Measurements from ENCODE around the gene ALOX15. TPM values are rescaled to one million over a fixed set of nuclear protein-coding genes. Genes with fewer than 3 reads are reported as not detected.

The ALOX15 gene
- total and polyA plus RNA-seq, 9 of the 15 experiments (the other 6 are each of a cell fraction or from before 2014, with no cell fraction given): not detected

- H3K27me3 ChIP-seq (ENCODE audit: control insufficient read depth in 2 of 2, insufficient read depth in 2 of 2, low read length in 2 of 2): peaks cover 0 to 16% of the 10 kb centered on the region in 2 experiments; a peak in 4 of 5 replicates
- no peaks in the 10 kb centered on the region for H3K79me2 ChIP-seq (ENCODE audit: control insufficient read depth, insufficient read depth, low read length)
- H3K4me1 ChIP-seq (replicated peaks in 1 of 2; ENCODE audit: control insufficient read depth in 2 of 2, insufficient read depth in 2 of 2, low read length in 2 of 2): peaks cover 4 to 5% of the 10 kb centered on the region in 2 experiments; a peak in 4 of 5 replicates
- no peak for FAIRE-seq
- WGBS (ENCODE audit: insufficient coverage, low coverage, missing lambda C conversion rate): 3% methylated on average over 3 of the region's 4 CpGs
- no peak overlapping the region for H2AFZ ChIP-seq (ENCODE audit: low read depth, low read length)
- BruUV-seq (replicated peaks): no TSS peak
- intact Hi-C loops (cut with micrococcal nuclease): loop anchor here (2.0 to 10.0 kb wide), 2 partner anchors 60 to 68 kb away; no protein-coding TSS in a partner anchor
- H3K4me3 ChIP-seq: no peak overlapping the region
- no peak overlapping the region; the same call in 1 of the 2 replicates for H3K4me2 ChIP-seq (ENCODE audit: insufficient read depth, low read length)
- in situ Hi-C loops (cut with MboI): no loop called here
- CTCF ChIA-PET (ENCODE audit: low intra/inter-chr PET ratio): interaction anchor here (2.2 kb wide), 1 partner anchor 60 kb away, joined by 27 read pairs; no protein-coding TSS in a partner anchor
- no peaks in the 10 kb centered on the region for H4K20me1 ChIP-seq (replicated peaks; ENCODE audit: control insufficient read depth, insufficient read depth, low read length)
- DNase-seq (ENCODE audit: extremely low read depth in 1 of 4, low spot score in 3 of 4): peak in 1 of 4 experiments; percentile 32
- no peak overlapping the region for H3K9ac ChIP-seq (ENCODE audit: insufficient read depth in 1 of 2, low read depth in 2 of 2, low read length in 2 of 2)
- H3K27ac ChIP-seq (ENCODE audit: extremely low read depth, low read depth, low read length): no peak overlapping the region
- POLR2A ChIA-PET: interaction anchor here (0.7 to 0.9 kb wide), 3 partner anchors 8 to 29 kb away, joined by 3 read pairs; no protein-coding TSS in a partner anchor
- no peaks in the 10 kb centered on the region for H3K9me1 ChIP-seq (ENCODE audit: control insufficient read depth, insufficient read depth, low read length)
- no peaks in the 10 kb centered on the region for H3K9me3 ChIP-seq (replicated peaks; ENCODE audit: control insufficient read depth, insufficient read depth, low read depth, low read length)
- peak; percentile 45; the same call in 2 of the 3 replicates for ATAC-seq
- H3K36me3 ChIP-seq (ENCODE audit: control insufficient read depth, insufficient read depth, low read length): no peaks in the 10 kb centered on the region
- TF ChIP-seq ATF7 (IDR thresholded peaks at IDR 0.05) (no peak), KDM1A (IDR thresholded peaks at IDR 0.05) (peak in 1 of 2 experiments; percentile 51; a peak in 2 of 4 replicates), MAFG (tag; conservative IDR thresholded peaks at IDR 0.05) (peak; percentile 48; the same call in 1 of the 2 replicates), KLF16 (IDR thresholded peaks at IDR 0.05) (0 out of 2 replicates have a peak, but pooled peaks have one; percentile 35), CBFA2T2 (conservative IDR thresholded peaks at IDR 0.05) (peak; percentile 83), MAFK (IDR thresholded peaks at IDR 0.05; ENCODE audit: low read length) (0 out of 2 replicates have a peak, but pooled peaks have one; percentile 7), SMARCE1 (IDR thresholded peaks at IDR 0.05) (0 out of 2 replicates have a peak, but pooled peaks have one; percentile 19), CTBP1 (IDR thresholded peaks at IDR 0.05; ENCODE audit: borderline replicate concordance) (peak; percentile 47; the same call in 1 of the 2 replicates), C11orf30 (IDR thresholded peaks at IDR 0.05; ENCODE audit: low read depth) (peak; percentile 61; the same call in 1 of the 2 replicates), ZNF445 (CRISPR knock-in tag; IDR thresholded peaks at IDR 0.05; ENCODE audit: low read depth) (no peak), POLR2AphosphoS5 (IDR thresholded peaks at IDR 0.05; ENCODE audit: control insufficient read depth, insufficient read depth, low read depth, low read length) (0 out of 2 replicates have a peak, but pooled peaks have one; percentile 18), MTA2 (IDR thresholded peaks at IDR 0.05; ENCODE audit: low read depth) (peak; percentile 85), MYNN (IDR thresholded peaks at IDR 0.05) (peak; percentile 43; the same call in 1 of the 2 replicates), MYNN (CRISPR knock-in tag; IDR thresholded peaks at IDR 0.05) (no peak), CBFA2T3 (IDR thresholded peaks at IDR 0.05) (peak; percentile 89), NCOR1 (IDR thresholded peaks at IDR 0.05) (peak; percentile 76), ZNF174 (CRISPR knock-in tag; IDR thresholded peaks at IDR 0.05) (no peak), FOXM1 (IDR thresholded peaks at IDR 0.05; ENCODE audit: low read depth) (peak; percentile 35; the same call in 1 of the 2 replicates), FOXM1 (CRISPR knock-in tag; IDR thresholded peaks at IDR 0.05; ENCODE audit: low read depth) (no peak), ARID1B (IDR thresholded peaks at IDR 0.05) (peak; percentile 89), TAL1 (IDR thresholded peaks at IDR 0.05) (peak; percentile 87), POLR3G (IDR thresholded peaks at IDR 0.05; ENCODE audit: extremely low read depth, insufficient read length, insufficient replicate concordance) (no peak), FOXA3 (CRISPR knock-in tag; conservative IDR thresholded peaks at IDR 0.05 in 1 of 2, IDR thresholded peaks at IDR 0.05 in 1 of 2) (no peak), TCF3 (CRISPR knock-in tag; IDR thresholded peaks at IDR 0.05) (peak; percentile 86), TRIM24 (IDR thresholded peaks at IDR 0.05) (peak in 1 of 2 experiments; percentile 41; a peak in 1 of 4 replicates), ARID3B (CRISPR knock-in tag; IDR thresholded peaks at IDR 0.05; ENCODE audit: borderline replicate concordance) (no peak), NFIC (IDR thresholded peaks at IDR 0.05) (peak; percentile 38)
Observed at GRCh38 chr17:4626734-4627256, 14.7 kb downstream of the ALOX15 start.

Data from K562 (cell line).